GM21619 (cell line): Measurements from ENCODE around the gene GRB10.

Experiments
- ATAC-seq: cut with Tn5 transposase; IDR thresholded peaks from one replicate; pipeline ENCODE4 v1.9.1; 2021; ENCODE audit not compliant: unreplicated experiment

The GRB10 gene

GRCh38 chr7:50641442-50642405 lies 141.0 kb downstream of the GRB10 start:
- no peak for ATAC-seq

- ATAC-seq = no peak
Observed at GRCh38 chr7:50640779-50641178, 141.9 kb downstream of the GRB10 start.

GRCh38 chr7:50640256-50640655 lies 142.4 kb downstream of the GRB10 start:
- no peak for ATAC-seq

- ATAC-seq = no peak
Observed at GRCh38 chr7:50637725-50638643, 144.7 kb downstream of the GRB10 start.

GRCh38 chr7:50634378-50634777 lies 148.3 kb downstream of the GRB10 start:
- ATAC-seq = no peak

GRCh38 chr7:50633414-50633710 lies 149.3 kb downstream of the GRB10 start:
- no peak for ATAC-seq

GRCh38 chr7:50632561-50633413 lies 149.9 kb downstream of the GRB10 start:
- peak; percentile 84 for ATAC-seq

- ATAC-seq = no peak
Observed at GRCh38 chr7:50631639-50632038, 151.1 kb downstream of the GRB10 start.

GRCh38 chr7:50631100-50631499 lies 151.6 kb downstream of the GRB10 start:
- ATAC-seq = no peak

GRCh38 chr7:50629238-50629901 lies 153.3 kb downstream of the GRB10 start:
- no peak for ATAC-seq

GRCh38 chr7:50628434-50629084 lies 154.1 kb downstream of the GRB10 start:
- ATAC-seq = no peak

GRCh38 chr7:50627824-50628361 lies 154.8 kb downstream of the GRB10 start:
- no peak for ATAC-seq

- ATAC-seq = no peak
Observed at GRCh38 chr7:50626286-50626685, 156.4 kb downstream of the GRB10 start.

GRCh38 chr7:50625360-50625759 lies 157.3 kb downstream of the GRB10 start:
- no peak for ATAC-seq

GRCh38 chr7:50622821-50623220 lies 159.9 kb downstream of the GRB10 start:
- no peak for ATAC-seq

- ATAC-seq = no peak
Observed at GRCh38 chr7:50621973-50622490, 160.7 kb downstream of the GRB10 start.

GRCh38 chr7:50621206-50621605 lies 161.5 kb downstream of the GRB10 start:
- no peak for ATAC-seq

GRCh38 chr7:50620433-50620832 lies 162.3 kb downstream of the GRB10 start:
- ATAC-seq = no peak

GRCh38 chr7:50619684-50620083 lies 163.0 kb downstream of the GRB10 start:
- ATAC-seq = no peak
